Right ventricle myocardium inferior (tissue), 1 donor: ENCODE data around the gene SNX9. TPM values are rescaled to one million over a fixed set of nuclear protein-coding genes. Genes with fewer than 3 reads are reported as not detected.
"Not testable (repeated sequence)": the region's sequence is repeated elsewhere in the genome, so short reads cannot be mapped to it uniquely, and the experiment has no call there.

Experiments used
- ATAC-seq: fragments of 200-7000 bp; cut with Tn5 transposase; one replicate; pipeline ENCODE4 v1.9.1; 2020; ENCODE audit warnings: mild to moderate bottlenecking, moderate library complexity
- DNase-seq: peaks from one replicate; pipeline ENCODE4 v3.0.0; 2021; ENCODE audit errors: missing footprints
- intact Hi-C: fragments of 100-400 bp; cut with DNase I; formaldehyde crosslinking; loops from one replicate; pipeline ENCODE4 v1.11.0; 2022
- total RNA-seq: library from RNA; stranded (reverse); fragmentation: NEBNext Ultra II Directional; extraction: Animal tissue kit (Norgen Biotek cat#: 25700); gene quantifications from one replicate; pipeline ENCODE4 v1.2.1, GENCODE V29; 2021
- donor health status: DM: no; HTN: yes; CAD: no; lungs with severe emphysema.

Gene SNX9
- total RNA-seq, 1 donor from 2014 or later, result 35.5 TPM

GRCh38 chr6:157956171-157956730 lies 133.2 kb downstream of the SNX9 start:
- ATAC-seq (no peak), DNase-seq (no peak)
- intact Hi-C loops, result no loop called here

GRCh38 chr6:157959451-157960227 lies 136.6 kb downstream of the SNX9 start:
- ATAC-seq (no peak), DNase-seq (no peak)
- intact Hi-C loops, result no loop called here

DNA sequence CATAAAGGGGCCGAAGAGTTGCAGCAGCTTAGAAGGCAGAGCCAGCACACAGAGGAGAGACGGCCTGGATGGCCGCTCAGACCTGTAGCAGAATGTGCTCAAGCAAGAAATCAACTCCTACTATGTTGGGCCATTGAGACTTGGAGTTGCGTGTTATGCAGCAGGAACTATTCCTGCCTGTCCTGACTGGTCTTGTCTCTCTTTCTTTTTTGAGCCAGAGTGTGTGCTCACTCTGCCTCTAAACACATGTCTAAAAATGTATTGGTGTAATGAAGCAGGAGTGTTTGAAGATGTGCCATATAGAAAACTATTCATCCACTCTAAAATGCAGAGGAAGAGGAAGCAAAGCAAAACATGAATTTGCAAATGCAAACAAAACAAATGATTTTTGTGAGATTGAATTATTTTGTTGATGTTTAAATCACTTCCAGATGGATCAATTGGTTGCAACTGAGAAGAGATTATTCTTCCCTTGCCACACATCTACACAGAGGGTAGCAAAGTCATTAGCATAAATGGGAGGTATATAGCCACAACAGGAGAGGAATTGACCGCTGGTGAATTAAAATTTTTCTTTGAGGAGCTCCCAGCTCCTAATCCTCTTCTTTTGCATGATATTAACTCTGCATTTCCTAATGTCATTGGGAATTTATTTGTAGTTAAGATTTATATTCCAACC lies 138.2 kb downstream of the SNX9 start:
- intact Hi-C loops, result no loop called here
- ATAC-seq, result no peak
- DNase-seq, result no peak

DNA sequence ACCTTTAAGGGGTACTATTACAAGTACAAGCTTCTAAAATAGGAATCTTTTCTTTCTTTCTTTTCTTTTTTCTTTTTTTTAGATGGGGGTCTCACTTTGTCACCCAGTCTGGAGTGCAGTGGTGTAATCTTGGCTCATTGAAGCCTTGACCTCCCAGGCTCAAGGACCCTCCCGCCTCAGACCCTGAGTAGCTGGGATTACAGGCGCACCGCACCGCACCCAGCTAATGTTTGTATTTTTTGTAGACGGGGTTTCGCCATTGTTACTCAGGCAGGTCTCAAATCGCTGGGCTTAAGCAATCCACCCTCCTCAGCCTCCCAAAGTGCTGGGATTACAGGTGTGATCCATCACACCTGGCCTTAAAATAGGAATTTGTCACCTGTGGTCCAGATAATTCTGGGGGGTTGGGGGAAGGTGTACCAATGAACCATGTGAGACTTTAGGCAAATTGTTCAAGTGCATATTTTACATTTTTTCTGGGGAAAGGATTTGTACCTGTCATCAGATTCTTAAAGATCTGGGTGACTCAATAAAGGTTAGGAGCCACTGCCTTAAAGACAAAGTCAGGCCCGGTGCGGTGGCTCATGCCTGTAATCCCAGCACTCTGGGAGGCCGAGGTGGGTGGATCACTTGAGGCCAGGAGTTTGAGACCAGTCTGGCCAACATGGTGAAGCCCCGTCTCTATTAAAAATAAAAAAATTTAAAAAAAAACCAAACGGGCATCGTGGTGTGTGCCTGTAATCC lies 139.0 kb downstream of the SNX9 start:
- intact Hi-C loops, result no loop called here
- ATAC-seq, result no peak
- no peak for DNase-seq

DNA sequence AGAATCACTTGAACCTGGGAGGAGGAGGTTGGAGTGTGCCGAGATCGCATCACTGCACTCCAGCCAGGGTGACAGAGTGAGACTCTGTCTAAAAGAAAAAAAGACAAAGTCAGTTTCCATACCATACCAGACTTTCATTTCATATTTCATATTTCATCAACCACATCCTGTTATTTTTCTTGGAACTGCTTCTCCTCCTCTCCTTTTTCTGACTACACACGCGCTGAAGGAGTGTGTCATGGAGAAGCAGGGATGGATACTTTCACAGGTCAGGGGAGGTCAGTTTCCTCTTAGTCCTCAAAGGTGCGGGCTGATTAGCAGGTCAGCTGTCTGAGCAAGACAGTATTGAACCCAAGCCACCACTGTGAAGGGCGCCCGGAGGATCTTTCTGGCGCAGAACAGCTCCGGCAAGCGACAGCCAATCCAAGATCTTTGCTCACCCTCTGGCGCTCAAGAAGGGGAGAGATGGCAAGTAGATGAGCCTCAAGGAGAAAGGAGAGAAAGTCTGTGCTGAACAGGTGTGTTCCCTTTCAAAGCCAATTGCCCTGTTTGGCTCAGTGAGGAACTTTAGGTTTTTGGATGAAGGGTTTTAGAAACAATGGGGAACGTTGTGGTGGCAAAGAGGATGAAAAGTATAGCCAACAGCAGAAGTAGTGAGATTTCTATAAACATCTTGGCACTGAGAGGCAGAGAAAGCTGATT lies 139.7 kb downstream of the SNX9 start:
- intact Hi-C loops, result no loop called here
- ATAC-seq (no peak), DNase-seq (no peak)

- no peak for DNase-seq
- intact Hi-C loops, result no loop called here
- ATAC-seq, result no peak
These were observed 141.1 kb downstream of the SNX9 start for GRCh38 chr6:157964100-157964499.

GRCh38 chr6:157965387-157965786 lies 142.3 kb downstream of the SNX9 start:
- intact Hi-C loops, result no loop called here
- ATAC-seq, result no peak
- no peak for DNase-seq

DNA sequence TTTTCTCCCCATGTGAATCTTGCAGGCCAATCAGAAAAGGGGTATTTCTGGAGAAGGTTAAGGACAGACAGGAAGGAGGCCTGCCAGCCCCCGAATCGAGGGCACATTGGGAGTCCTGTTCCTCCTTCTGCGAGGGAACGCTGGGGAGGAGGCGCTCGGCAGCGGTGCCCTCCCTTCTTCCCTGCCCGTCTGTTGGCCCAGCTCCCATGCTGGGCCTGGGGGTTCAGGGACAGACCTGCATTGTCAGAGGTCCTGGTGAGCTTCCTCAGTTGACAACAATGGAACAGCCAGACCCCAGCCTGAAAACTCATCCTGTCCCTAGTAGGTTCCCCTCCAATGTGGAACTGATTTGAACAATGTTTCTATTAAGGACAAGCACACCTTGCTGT lies 143.5 kb downstream of the SNX9 start:
- ATAC-seq (no peak), DNase-seq (no peak)
- intact Hi-C loops, result no loop called here

DNA sequence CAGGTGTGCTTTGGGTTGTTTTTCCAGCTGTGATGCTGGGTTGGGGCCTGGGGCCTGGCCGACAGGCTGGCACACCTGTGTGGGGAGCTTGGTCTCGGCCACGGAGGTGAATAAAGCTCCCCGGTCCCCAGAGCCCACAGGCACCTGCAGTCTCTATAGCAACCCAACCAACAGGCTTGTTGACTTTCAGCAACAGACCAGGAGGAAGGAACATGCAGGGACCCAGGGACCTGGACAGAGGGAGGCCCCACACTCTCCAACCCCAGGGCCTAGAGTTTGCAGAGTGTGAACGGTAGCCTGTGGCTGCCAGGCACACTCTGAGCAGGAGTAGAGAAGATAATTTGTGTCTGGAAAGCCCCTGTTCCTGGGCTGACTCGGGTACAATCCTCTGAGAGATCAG lies 144.0 kb downstream of the SNX9 start:
- intact Hi-C loops, result no loop called here
- ATAC-seq, result no peak
- DNase-seq, result no peak

- intact Hi-C loops, result no loop called here
- no peak for ATAC-seq
- DNase-seq, result no peak
These were observed 144.4 kb downstream of the SNX9 start for GRCh38 chr6:157967486-157967885.

DNA sequence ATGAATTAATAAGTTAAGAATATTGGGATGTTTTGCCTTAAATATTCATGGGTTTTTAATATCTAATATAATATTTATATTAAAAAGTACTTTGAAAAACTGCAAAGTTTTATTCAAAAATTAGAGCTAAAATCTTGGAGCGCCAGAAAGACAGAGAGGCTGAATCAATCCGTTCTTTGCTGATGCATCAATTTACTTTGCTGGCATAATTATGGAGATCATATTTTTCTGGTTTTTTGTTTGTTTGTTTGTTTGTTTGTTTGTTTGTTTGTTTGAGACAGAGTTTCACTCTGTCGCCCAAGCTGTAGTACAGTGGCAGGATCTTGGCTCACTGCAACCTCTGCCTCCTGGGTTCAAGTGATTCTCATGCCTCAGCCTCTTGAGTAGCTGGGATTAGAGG lies 149.1 kb downstream of the SNX9 start:
- ATAC-seq, intact Hi-C loops, DNase-seq: not testable (repeated sequence)

DNA sequence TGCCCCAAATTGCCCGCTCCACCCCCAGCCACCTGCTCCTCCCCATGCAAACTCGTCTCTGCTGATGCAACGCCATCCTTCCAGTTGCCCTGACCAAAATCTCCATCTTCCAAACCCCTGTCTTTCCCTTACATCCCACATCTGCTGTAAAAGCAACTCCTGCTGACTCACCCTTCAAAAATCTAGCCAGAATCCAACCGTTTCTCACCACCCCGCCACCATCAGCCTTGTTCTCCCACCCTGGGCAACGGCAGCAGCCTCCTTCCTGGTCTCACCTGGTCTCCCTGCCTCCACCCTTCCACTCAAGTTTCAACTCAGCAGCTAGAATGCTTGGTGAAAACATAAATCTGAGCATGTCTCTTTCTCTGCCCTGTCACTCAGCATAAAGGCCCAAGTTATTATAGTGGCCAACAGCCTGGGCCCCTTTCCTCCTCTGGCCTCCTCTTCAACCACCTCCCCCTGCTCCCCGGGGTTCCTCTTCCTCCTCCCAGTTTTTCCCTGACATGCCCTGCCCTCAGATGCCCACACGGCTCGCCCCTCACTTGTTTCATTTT lies 151.4 kb downstream of the SNX9 start:
- intact Hi-C loops, result no loop called here
- ATAC-seq (no peak), DNase-seq (no peak)

DNA sequence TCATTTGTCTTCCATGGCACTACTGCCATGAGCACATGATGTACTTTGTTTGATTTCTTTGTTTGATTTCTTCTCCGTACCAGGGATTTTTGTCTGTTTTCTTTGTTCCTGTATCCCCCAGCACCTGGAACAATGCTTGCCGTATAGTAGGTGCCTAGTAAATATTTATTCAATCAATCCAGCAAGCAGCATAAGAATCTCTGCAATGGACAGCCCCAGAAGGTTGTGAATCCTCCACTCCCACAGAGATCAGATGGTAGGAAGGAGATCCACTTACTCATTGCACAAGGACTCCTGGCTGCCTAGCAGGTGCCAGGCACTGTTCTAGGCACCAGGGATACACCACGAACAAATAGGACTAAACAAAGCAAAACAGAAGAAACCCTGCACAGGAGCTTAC lies 151.9 kb downstream of the SNX9 start:
- no peak for DNase-seq
- ATAC-seq, result no peak
- intact Hi-C loops, result no loop called here

DNA sequence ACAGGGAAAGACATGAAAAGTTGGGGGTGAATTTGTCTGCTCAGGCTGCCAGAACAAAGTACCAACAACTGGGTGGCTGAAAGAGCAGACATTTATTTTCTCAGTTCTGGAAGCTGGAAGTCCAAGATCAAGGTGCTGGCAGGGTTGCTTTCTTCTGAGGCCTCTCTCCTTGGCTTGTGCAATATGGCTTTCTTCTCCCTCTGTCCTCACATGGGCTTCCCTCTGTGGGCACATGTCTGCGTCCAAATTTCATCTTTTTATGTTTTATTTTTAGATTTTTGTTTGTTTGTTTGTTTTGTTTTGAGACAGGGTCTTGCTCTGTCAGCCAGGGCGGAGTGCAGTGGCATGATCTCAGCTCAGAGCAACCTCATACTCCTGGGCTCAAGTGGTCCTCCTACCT lies 152.4 kb downstream of the SNX9 start:
- intact Hi-C loops, result no loop called here
- DNase-seq (no peak), ATAC-seq (no peak)

- no peak for ATAC-seq
- intact Hi-C loops, result no loop called here
- DNase-seq, result no peak
These were observed 153.5 kb downstream of the SNX9 start for GRCh38 chr6:157976345-157977175.

DNA sequence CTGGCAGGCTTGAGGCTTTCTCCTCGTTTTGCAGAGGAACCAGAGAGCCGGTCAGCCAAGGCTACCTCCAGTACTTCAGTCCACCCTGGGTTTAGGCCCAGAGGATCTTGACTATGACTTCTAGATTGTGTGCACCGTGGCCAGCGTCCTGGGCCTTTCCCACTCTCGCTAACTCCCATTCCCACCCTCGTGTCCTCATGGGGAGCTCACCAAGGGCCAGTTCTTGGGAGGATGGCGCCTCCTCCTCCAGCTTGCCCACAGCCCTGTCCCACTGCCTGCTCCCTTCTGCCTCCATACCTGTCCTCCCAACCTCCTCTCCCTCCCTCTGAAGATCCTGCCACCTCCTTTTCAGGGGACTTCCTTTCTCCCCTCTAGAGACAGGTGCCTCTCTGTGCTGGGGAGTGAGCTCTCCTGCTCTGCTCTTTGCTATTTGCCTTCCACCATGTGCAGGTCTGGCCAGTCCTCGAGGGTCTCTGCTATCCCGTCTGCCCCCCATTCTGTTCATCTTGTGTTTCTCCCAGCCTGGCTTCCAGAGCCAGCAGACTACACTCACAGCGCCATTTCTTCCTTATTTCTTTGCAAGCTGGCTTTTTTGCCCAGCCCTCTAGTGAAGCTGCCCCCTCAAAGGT lies 154.2 kb downstream of the SNX9 start:
- intact Hi-C loops, result no loop called here

GRCh38 chr6:157978021-157978783 lies 155.2 kb downstream of the SNX9 start:
- ATAC-seq, result no peak
- DNase-seq, result no peak
- intact Hi-C loops, result no loop called here

More for the DNA sequence above, 154.2 kb downstream of the SNX9 start:
- ATAC-seq (no peak), DNase-seq (no peak)
